ENCODE measurements around the gene SEPTIN3.
"Not testable (repeated sequence)": the region's sequence is repeated elsewhere in the genome, so short reads cannot be mapped to it uniquely, and the experiment has no call there.

Gene SEPTIN3

GRCh38 chr22:41939981-41940831, 29.0 kb upstream of the SEPTIN3 start:
- intact Hi-C loops (cut with DNase I), result loop anchor here (2.0 kb wide), 2 partner anchors 107 to 243 kb away; partner anchors contain the start of gene SREBF2
- peak in 31 of 42 donors; percentile 20 to 77 (median 48) for DNase-seq

- intact Hi-C loops (cut with DNase I), result loop anchor here (2.0 kb wide), 2 partner anchors 108 to 244 kb away; partner anchors contain the start of gene SREBF2
- peak; percentile 78 to 96 (median 90) for DNase-seq
These were observed 28.1 kb upstream of the SEPTIN3 start for GRCh38 chr22:41940832-41941765.

GRCh38 chr22:41943661-41944209, 25.5 kb upstream of the SEPTIN3 start:
- peak in 2 of 42 donors; percentile 29 to 48 for DNase-seq
- intact Hi-C loops (cut with DNase I), result no loop called here

- intact Hi-C loops (cut with DNase I), result no loop called here
- peak; percentile 87 to 97 (median 94) for DNase-seq
These were observed 22.4 kb upstream of the SEPTIN3 start, which contains the start of gene CENPM for GRCh38 chr22:41946629-41947423. Gene CENPM, minus strand, starts transcription at chr22:41947152. Its CDS starts 76 bp downstream, at chr22:41947076.

- DNase-seq, result no peak
- intact Hi-C loops (cut with DNase I), result no loop called here
These were observed 21.7 kb upstream of the SEPTIN3 start for GRCh38 chr22:41947424-41948080.

- DNase-seq, result no peak
- intact Hi-C loops (cut with DNase I), result no loop called here
These were observed 21.1 kb upstream of the SEPTIN3 start for GRCh38 chr22:41948142-41948541.

- DNase-seq; intact Hi-C loops (cut with DNase I): not testable (repeated sequence)
These were observed 20.3 kb upstream of the SEPTIN3 start for GRCh38 chr22:41948928-41949296.

GRCh38 chr22:41949297-41949965, 19.8 kb upstream of the SEPTIN3 start:
- no peak for DNase-seq
- intact Hi-C loops (cut with DNase I), result no loop called here

GRCh38 chr22:41951898-41952474, 17.3 kb upstream of the SEPTIN3 start, which contains the start of gene SMIM45:
Gene SMIM45, plus strand, starts transcription at chr22:41952150.
- intact Hi-C loops (cut with DNase I), result no loop called here
- peak; percentile 74 to 99 (median 92) for DNase-seq

- intact Hi-C loops (cut with DNase I), result no loop called here
These were observed 16.5 kb upstream of the SEPTIN3 start for GRCh38 chr22:41952713-41953112.

GRCh38 chr22:41957941-41958556, 11.2 kb upstream of the SEPTIN3 start:
- DNase-seq, result no peak
- intact Hi-C loops (cut with DNase I), result no loop called here

More at GRCh38 chr22:41952713-41953112, 16.5 kb upstream of the SEPTIN3 start:
- DNase-seq, result peak in 8 of 42 donors; percentile 32 to 64 (median 44)

GRCh38 chr22:41963453-41964111, 5.7 kb upstream of the SEPTIN3 start:
- intact Hi-C loops (cut with DNase I), result loop anchor here (10.0 kb wide), 1 partner anchor 111 kb away; the partner anchor contains the start of genes NAGA, PHETA2 and SMDT1
- peak in 26 of 42 donors; percentile 30 to 84 (median 64) for DNase-seq

GRCh38 chr22:41964112-41964491, 5.1 kb upstream of the SEPTIN3 start:
- intact Hi-C loops (cut with DNase I), result loop anchor here (10.0 kb wide), 1 partner anchor 111 kb away; the partner anchor contains the start of genes NAGA, PHETA2 and SMDT1
- DNase-seq, result no peak

GRCh38 chr22:41966225-41966606, 3.0 kb upstream of the SEPTIN3 start:
- DNase-seq, result no peak
- intact Hi-C loops (cut with DNase I), result loop anchor here (10.0 kb wide), 1 partner anchor 109 kb away; the partner anchor contains the start of genes NAGA, PHETA2 and SMDT1

- DNase-seq, result peak in 29 of 42 donors; percentile 17 to 83 (median 60)
- intact Hi-C loops (cut with DNase I), result loop anchor here (10.0 kb wide), 1 partner anchor 108 kb away; the partner anchor contains the start of genes NAGA, PHETA2 and SMDT1
These were observed 2.5 kb upstream of the SEPTIN3 start for GRCh38 chr22:41966607-41967240.

All from head of caudate nucleus (tissue), 42 donors.